Trophoblast cell (in vitro differentiated cells and primary cell): ENCODE data around the gene COASY.

Source experiments
- DNase-seq, 2 donors: peaks; one replicate each; pipeline ENCODE4 v3.0.0-alpha.2; 2016
- H2AFZ ChIP-seq: 2 replicates; pipeline ENCODE4 v1.6.1; 2013; ENCODE audit warnings: low read length, moderate library complexity, mild to moderate bottlenecking; ENCODE audit not compliant: insufficient read depth, poor library complexity
- H2AK5ac ChIP-seq: 2 replicates; pipeline ENCODE4 v1.6.1; 2013; ENCODE audit warnings: mild to moderate bottlenecking, low read length
- H2BK120ac ChIP-seq: 2 replicates; pipeline ENCODE4 v1.6.1; 2013; ENCODE audit warnings: low read length, mild to moderate bottlenecking, moderate library complexity; ENCODE audit not compliant: insufficient read depth, poor library complexity
- H2BK12ac ChIP-seq: 2 replicates; pipeline ENCODE4 v1.6.1; 2013; ENCODE audit warnings: mild to moderate bottlenecking, low read length, moderate library complexity
- H2BK5ac ChIP-seq: 2 replicates; pipeline ENCODE4 v1.6.1; 2013; ENCODE audit warnings: low read length, low read depth, moderate library complexity, mild to moderate bottlenecking; ENCODE audit not compliant: poor library complexity
- H3K14ac ChIP-seq: 2 replicates; pipeline ENCODE4 v1.6.1; 2013; ENCODE audit warnings: mild to moderate bottlenecking, low read length
- H3K18ac ChIP-seq: 2 replicates; pipeline ENCODE4 v1.6.1; 2013; ENCODE audit warnings: mild to moderate bottlenecking, low read length
- H3K23ac ChIP-seq: 2 replicates; pipeline ENCODE4 v1.6.1; 2013; ENCODE audit warnings: low read length
- H3K27ac ChIP-seq: 2 replicates; pipeline ENCODE4 v1.5.1; 2013; ENCODE audit warnings: low read depth, mild to moderate bottlenecking, inconsistent platforms, low read length, moderate library complexity
- H3K27me3 ChIP-seq: 2 replicates; pipeline ENCODE4 v1.6.1; 2013; ENCODE audit warnings: inconsistent platforms, mild to moderate bottlenecking, low read length, moderate library complexity; ENCODE audit not compliant: insufficient read depth
- H3K36me3 ChIP-seq, 2 experiments: 1 replicate in 1 of 2; 2 replicates in 1 of 2; pipeline ENCODE4 v1.6.1; 2013; ENCODE audit warnings: low read length in 2 of 2, mild to moderate bottlenecking in 2 of 2, moderate library complexity in 1 of 2; ENCODE audit not compliant: insufficient read depth in 2 of 2, control insufficient read depth in 1 of 2
- H3K4ac ChIP-seq: 2 replicates; pipeline ENCODE4 v1.6.1; 2013; ENCODE audit warnings: low read depth, mild to moderate bottlenecking, low read length, moderate library complexity
- H3K4me1 ChIP-seq, 2 experiments: 1 replicate in 1 of 2; 2 replicates in 1 of 2; pipeline ENCODE4 v1.6.1; 2013; ENCODE audit warnings: low read length in 2 of 2, mild to moderate bottlenecking in 2 of 2, moderate library complexity in 1 of 2; ENCODE audit not compliant: insufficient read depth in 2 of 2, control insufficient read depth in 1 of 2
- H3K4me2 ChIP-seq: 2 replicates; pipeline ENCODE4 v1.6.1; 2013; ENCODE audit warnings: inconsistent platforms, mild to moderate bottlenecking, low read length, moderate library complexity
- H3K4me3 ChIP-seq: 2 replicates; pipeline ENCODE4 v1.5.1; 2013; ENCODE audit warnings: mild to moderate bottlenecking, low read depth, low read length, inconsistent platforms
- H3K79me1 ChIP-seq: one replicate; pipeline ENCODE4 v1.6.1; 2013; ENCODE audit warnings: low read length
- H3K79me2 ChIP-seq: 2 replicates; pipeline ENCODE4 v1.6.1; 2013; ENCODE audit warnings: low read length, mild to moderate bottlenecking; ENCODE audit not compliant: control insufficient read depth, insufficient read depth, poor library complexity
- H3K9ac ChIP-seq: 2 replicates; pipeline ENCODE4 v1.6.1; 2013; ENCODE audit warnings: mild to moderate bottlenecking, low read length
- H3K9me3 ChIP-seq: 2 replicates; pipeline ENCODE4 v1.6.1; 2013; ENCODE audit warnings: low read depth, mild to moderate bottlenecking, control low read depth, inconsistent platforms, low read length; ENCODE audit not compliant: insufficient read depth
- H4K12ac ChIP-seq: 2 replicates; pipeline ENCODE4 v1.6.1; 2013; ENCODE audit warnings: low read depth, mild to moderate bottlenecking, low read length, moderate library complexity
- H4K8ac ChIP-seq: 2 replicates; pipeline ENCODE4 v1.6.1; 2013; ENCODE audit warnings: low read depth, mild to moderate bottlenecking, low read length, moderate library complexity
- H4K91ac ChIP-seq: one replicate; pipeline ENCODE4 v1.6.1; 2013; ENCODE audit warnings: low read depth, mild to moderate bottlenecking, low read length, moderate library complexity
- WGBS: extraction: QIAGEN DNeasy Blood & Tissue Kit; methylation state at CpG from one replicate; pipeline ENCODE4 v1.1.7; 2013; ENCODE audit warnings: missing lambda C conversion rate; ENCODE audit not compliant: insufficient read length, insufficient coverage; ENCODE audit errors: extremely low coverage; 5-methylcytosine and 5-hydroxymethylcytosine counted together

COASY gene

GRCh38 chr17:42526031-42526444 lies 35.9 kb upstream of the COASY start:
- peaks cover 20 to 21% of the 10 kb centered on the region in 2 experiments for H3K4me1 ChIP-seq
- H3K9ac ChIP-seq, result no peak overlapping the region
- peaks cover 2% of the 10 kb centered on the region for H3K9me3 ChIP-seq
- H3K4me3 ChIP-seq, result no peak overlapping the region
- H3K27me3 ChIP-seq, result no peaks in the 10 kb centered on the region
- no peak overlapping the region for H4K8ac ChIP-seq
- no peak overlapping the region for H3K23ac ChIP-seq
- no peak overlapping the region for H2BK12ac ChIP-seq
- H2BK5ac ChIP-seq, result no peak overlapping the region
- H4K91ac ChIP-seq, result no peak overlapping the region
- no peak overlapping the region for H2BK120ac ChIP-seq
- no CpG with 5 or more reads among the region's 6 CpGs for WGBS
- no peak for DNase-seq
- H3K36me3 ChIP-seq, result peaks cover 11 to 14% of the 10 kb centered on the region in 2 experiments
- no peak overlapping the region for H2AK5ac ChIP-seq
- H4K12ac ChIP-seq, result no peak overlapping the region
- peaks cover 15% of the 10 kb centered on the region for H3K79me1 ChIP-seq
- no peak overlapping the region for H3K18ac ChIP-seq
- H3K27ac ChIP-seq, result no peak overlapping the region
- peaks cover 2% of the 10 kb centered on the region for H3K79me2 ChIP-seq
- H2AFZ ChIP-seq, result no peak overlapping the region
- H3K4me2 ChIP-seq, result no peak overlapping the region
- no peak overlapping the region for H3K14ac ChIP-seq
- no peak overlapping the region for H3K4ac ChIP-seq

GRCh38 chr17:42527932-42528331 lies 34.0 kb upstream of the COASY start:
- Histone ChIP-seq H3K4me1 (peaks cover 3 to 5% of the 10 kb centered on the region in 2 experiments), H2AK5ac (no peak overlapping the region), H3K4me3 (no peak overlapping the region), H3K79me1 (peaks cover 7% of the 10 kb centered on the region), H3K27me3 (no peaks in the 10 kb centered on the region), H3K18ac (no peak overlapping the region), H3K9me3 (peaks cover 2% of the 10 kb centered on the region), H3K27ac (no peak overlapping the region), H2AFZ (no peak overlapping the region), H2BK12ac (no peak overlapping the region), H4K8ac (no peak overlapping the region), H3K9ac (no peak overlapping the region), H4K12ac (no peak overlapping the region), H4K91ac (no peak overlapping the region), H3K4me2 (no peak overlapping the region), H2BK5ac (no peak overlapping the region), H3K79me2 (no peaks in the 10 kb centered on the region), H2BK120ac (no peak overlapping the region), H3K36me3 (no peaks in the 10 kb centered on the region), H3K14ac (no peak overlapping the region), H3K4ac (no peak overlapping the region), H3K23ac (no peak overlapping the region)
- no CpG with 5 or more reads among the region's 6 CpGs for WGBS
- DNase-seq, result no peak

GRCh38 chr17:42529061-42529460 lies 32.9 kb upstream of the COASY start:
- Histone ChIP-seq H2AK5ac (no peak overlapping the region), H3K14ac (no peak overlapping the region), H2BK5ac (no peak overlapping the region), H4K8ac (no peak overlapping the region), H2BK12ac (no peak overlapping the region), H4K12ac (no peak overlapping the region), H3K4me1 (peaks cover 0 to 2% of the 10 kb centered on the region in 2 experiments), H3K23ac (no peak overlapping the region), H3K79me1 (peaks cover 5% of the 10 kb centered on the region), H3K4ac (no peak overlapping the region), H3K9ac (no peak overlapping the region), H3K9me3 (peaks cover 2% of the 10 kb centered on the region), H2AFZ (no peak overlapping the region), H3K4me3 (no peak overlapping the region), H3K36me3 (no peaks in the 10 kb centered on the region), H3K27ac (no peak overlapping the region), H2BK120ac (no peak overlapping the region), H4K91ac (no peak overlapping the region), H3K79me2 (no peaks in the 10 kb centered on the region), H3K4me2 (no peak overlapping the region), H3K18ac (no peak overlapping the region), H3K27me3 (no peaks in the 10 kb centered on the region)
- DNase-seq, result peak; percentile 84 to 85
- no CpG with 5 or more reads among the region's 3 CpGs for WGBS

- H4K8ac ChIP-seq, result no peak overlapping the region
- no peak for DNase-seq
- no peak overlapping the region for H2BK5ac ChIP-seq
- H3K4me3 ChIP-seq, result no peak overlapping the region
- H3K27ac ChIP-seq, result no peak overlapping the region
- no CpG with 5 or more reads among the region's 2 CpGs for WGBS
- H2AK5ac ChIP-seq, result no peak overlapping the region
- H3K79me1 ChIP-seq, result peaks cover 9% of the 10 kb centered on the region
- no peaks in the 10 kb centered on the region for H3K27me3 ChIP-seq
- no peak overlapping the region for H4K91ac ChIP-seq
- no peaks in the 10 kb centered on the region for H3K79me2 ChIP-seq
- no peak overlapping the region for H3K4me2 ChIP-seq
- H2BK120ac ChIP-seq, result no peak overlapping the region
- no peak overlapping the region for H3K23ac ChIP-seq
- no peak overlapping the region for H2AFZ ChIP-seq
- H2BK12ac ChIP-seq, result peak overlapping the region; percentile 19
- H3K9me3 ChIP-seq, result peaks cover 2% of the 10 kb centered on the region
- no peak overlapping the region for H3K18ac ChIP-seq
- no peak overlapping the region for H3K9ac ChIP-seq
- H3K14ac ChIP-seq, result no peak overlapping the region
- H3K36me3 ChIP-seq, result no peaks in the 10 kb centered on the region
- H3K4ac ChIP-seq, result no peak overlapping the region
- H4K12ac ChIP-seq, result no peak overlapping the region
- peaks cover 0 to 6% of the 10 kb centered on the region in 2 experiments for H3K4me1 ChIP-seq
Observed at GRCh38 chr17:42530952-42531454, 30.9 kb upstream of the COASY start.
